GM13977 (cell line): ENCODE results near the gene RHBDF2.

ENCODE experiments used
- DNase-seq: peaks from one replicate; pipeline ENCODE4 v3.0.0; 2012; ENCODE audit warnings: low spot score
- CTCF ChIP-seq: IDR thresholded peaks from 2 replicates; pipeline ENCODE4 v1.5.1; 2012; ENCODE audit warnings: mild to moderate bottlenecking, control low read depth; ENCODE audit not compliant: insufficient read depth; ENCODE audit errors: extremely low read depth, missing control alignments
- in situ Hi-C: fragments of 300-500 bp; cut with MboI; formaldehyde crosslinking; loops from one replicate; pipeline ENCODE4 v1.12.0; 2022; ENCODE audit warnings: low sequenced_read_pairs, low pct_unique_long_range_greater_than_20kb, mixed read lengths, inconsistent platforms; ENCODE audit not compliant: unreplicated experiment

RHBDF2 gene

GRCh38 chr17:76478097-76478496 lies 23.1 kb downstream of the RHBDF2 start:
- in situ Hi-C loops: no loop called here
- no peak for TF ChIP-seq CTCF
- DNase-seq: no peak

- no peak for TF ChIP-seq CTCF
- in situ Hi-C loops: no loop called here
- no peak for DNase-seq
These were observed 23.6 kb downstream of the RHBDF2 start for GRCh38 chr17:76477576-76477975.

- no peak for TF ChIP-seq CTCF
- DNase-seq: no peak
- in situ Hi-C loops: no loop called here
These were observed 24.5 kb downstream of the RHBDF2 start for GRCh38 chr17:76476736-76477135.

- in situ Hi-C loops: no loop called here
- DNase-seq: no peak
- no peak for TF ChIP-seq CTCF
These were observed 25.9 kb downstream of the RHBDF2 start for GRCh38 chr17:76475302-76475701.

- no peak for DNase-seq
- in situ Hi-C loops: no loop called here
- no peak for TF ChIP-seq CTCF
These were observed 26.3 kb downstream of the RHBDF2 start for GRCh38 chr17:76474894-76475293.

GRCh38 chr17:76474238-76474637 lies 27.0 kb downstream of the RHBDF2 start:
- no peak for DNase-seq
- no peak for TF ChIP-seq CTCF
- in situ Hi-C loops: no loop called here

GRCh38 chr17:76473541-76473985 lies 27.7 kb downstream of the RHBDF2 start:
- in situ Hi-C loops: no loop called here
- peak; percentile 56 for TF ChIP-seq CTCF
- DNase-seq: no peak
